NCI-H1694 treated with DMSO at 0.1 percent for 48 hours (cell line): ENCODE data around the gene HIVEP2.

Experiments
- DNase-seq: peaks from one replicate; lab custom pipeline; 2025; lab: John Stamatoyannopoulos, UW

HIVEP2 gene

DNA sequence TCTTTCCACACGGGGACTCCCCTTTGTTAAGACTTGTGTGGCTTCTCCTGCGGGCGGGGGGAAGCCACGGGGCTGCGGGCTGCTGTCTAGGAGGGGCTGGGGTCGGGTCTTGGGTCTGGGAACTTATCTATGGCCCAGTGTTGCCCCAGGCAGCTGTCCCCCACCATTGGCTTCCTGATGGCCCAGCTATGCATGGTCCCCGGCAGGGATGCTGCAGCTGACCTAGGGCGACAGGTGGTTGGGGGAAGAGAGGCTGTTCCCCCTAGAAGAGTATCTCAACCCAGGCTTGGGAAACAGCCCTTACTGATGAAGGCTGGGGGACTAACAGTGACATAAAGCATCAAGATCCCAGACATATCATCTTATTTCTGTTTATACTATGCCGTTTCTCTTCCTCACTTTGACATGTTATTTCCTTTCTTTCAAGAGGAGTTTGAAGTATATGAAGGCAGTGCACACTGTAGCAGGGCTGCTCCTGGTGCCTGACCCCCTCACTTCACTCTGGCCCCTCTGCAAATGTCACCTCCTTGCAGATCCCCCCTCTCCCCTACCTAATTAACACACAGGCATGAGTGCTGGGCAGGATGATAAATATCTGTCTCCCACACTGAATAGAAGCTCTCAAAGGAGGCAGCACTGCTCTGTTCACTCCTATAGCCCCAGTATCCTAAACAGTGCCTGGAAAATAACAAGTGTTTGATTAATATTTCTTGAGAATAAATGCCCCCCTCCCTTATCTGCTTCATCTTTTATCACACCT, 87.0 kb downstream of the HIVEP2 start:
- no peak for DNase-seq

DNA sequence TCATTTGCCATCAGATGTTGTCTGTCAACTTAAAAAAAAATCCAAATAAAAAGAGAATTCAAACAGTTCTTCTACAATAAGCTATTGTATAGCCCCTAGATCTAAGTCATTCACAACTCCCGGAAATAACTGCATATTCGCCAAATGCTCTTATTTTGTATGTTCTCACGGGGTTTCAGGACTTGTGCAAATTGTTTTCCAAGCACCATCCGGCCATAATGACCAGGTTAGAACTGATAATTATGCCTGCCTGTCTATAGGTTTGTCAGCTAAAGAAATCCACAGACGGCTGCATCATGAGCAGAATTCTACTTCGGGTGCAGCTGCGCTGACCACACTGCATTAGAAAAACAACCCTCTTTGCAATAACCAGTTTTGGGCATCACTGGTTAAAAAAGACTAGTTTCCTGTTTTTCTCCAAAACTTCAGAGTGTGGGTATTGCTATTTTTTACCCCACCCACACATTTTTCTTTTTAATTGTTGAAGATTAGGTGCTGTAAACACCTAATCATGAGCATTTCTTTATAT, 87.7 kb downstream of the HIVEP2 start:
- no peak for DNase-seq

DNA sequence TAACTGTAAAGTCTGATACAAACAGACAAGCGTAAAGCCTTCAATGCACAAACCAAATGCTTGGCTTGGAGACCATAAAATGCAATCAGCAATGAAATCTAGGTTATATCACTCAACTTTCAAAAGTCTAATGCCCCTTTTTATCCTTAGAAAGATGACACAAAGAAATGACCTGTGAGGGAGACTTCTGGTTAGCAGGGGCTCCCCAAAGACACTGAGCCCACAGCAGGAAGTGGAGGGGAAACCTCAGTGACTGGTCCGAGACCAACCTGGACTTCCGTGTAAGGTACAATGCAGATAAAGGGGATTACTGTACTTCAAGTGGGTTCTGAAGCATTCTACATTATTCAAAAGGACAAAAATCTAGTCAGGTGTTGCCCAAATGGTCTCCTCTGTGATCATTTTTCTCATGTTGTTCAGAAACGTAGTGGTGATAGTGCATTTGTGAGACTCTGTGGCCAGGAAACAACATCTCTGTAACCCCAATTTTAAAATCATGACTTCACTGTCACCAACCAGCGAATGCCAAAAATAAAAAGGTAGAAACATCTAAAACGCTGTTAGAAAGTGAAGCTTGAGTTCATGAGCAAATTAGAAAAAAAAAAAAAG, 88.2 kb downstream of the HIVEP2 start:
- no peak for DNase-seq

DNA sequence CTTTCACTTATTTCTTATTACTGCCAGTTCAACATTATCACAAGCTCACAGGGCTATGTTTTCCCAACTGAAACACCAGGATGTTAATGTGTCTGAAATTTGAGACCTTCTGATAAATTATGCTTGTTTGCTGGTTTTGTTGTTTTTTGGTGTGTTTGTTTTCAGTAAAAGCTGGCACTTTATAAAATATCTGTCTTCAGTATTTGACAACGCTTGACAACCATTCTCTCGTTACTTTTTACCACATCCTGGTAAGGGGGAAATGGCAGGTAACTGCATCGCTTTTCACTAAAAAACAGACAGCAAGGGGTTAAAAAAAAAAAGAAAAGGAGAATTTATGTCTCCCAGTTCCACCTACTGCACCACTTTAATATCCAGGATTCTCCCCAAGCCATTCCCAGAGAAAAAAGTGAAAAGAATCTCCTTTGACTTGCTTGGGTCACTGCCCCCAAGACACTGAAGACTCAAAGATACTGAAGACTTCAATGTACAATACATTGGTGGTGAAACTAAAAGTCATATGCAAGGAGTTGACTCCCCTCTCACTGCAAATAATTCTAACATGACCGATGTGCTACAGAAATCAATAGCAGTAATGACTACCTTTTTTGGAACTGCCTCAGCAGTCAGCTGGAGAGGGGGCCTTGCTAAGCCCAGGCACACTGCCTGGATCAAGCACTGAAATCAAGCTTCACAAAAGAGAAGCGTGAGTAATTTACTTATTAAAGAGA, 88.9 kb downstream of the HIVEP2 start:
- DNase-seq, result no peak

DNA sequence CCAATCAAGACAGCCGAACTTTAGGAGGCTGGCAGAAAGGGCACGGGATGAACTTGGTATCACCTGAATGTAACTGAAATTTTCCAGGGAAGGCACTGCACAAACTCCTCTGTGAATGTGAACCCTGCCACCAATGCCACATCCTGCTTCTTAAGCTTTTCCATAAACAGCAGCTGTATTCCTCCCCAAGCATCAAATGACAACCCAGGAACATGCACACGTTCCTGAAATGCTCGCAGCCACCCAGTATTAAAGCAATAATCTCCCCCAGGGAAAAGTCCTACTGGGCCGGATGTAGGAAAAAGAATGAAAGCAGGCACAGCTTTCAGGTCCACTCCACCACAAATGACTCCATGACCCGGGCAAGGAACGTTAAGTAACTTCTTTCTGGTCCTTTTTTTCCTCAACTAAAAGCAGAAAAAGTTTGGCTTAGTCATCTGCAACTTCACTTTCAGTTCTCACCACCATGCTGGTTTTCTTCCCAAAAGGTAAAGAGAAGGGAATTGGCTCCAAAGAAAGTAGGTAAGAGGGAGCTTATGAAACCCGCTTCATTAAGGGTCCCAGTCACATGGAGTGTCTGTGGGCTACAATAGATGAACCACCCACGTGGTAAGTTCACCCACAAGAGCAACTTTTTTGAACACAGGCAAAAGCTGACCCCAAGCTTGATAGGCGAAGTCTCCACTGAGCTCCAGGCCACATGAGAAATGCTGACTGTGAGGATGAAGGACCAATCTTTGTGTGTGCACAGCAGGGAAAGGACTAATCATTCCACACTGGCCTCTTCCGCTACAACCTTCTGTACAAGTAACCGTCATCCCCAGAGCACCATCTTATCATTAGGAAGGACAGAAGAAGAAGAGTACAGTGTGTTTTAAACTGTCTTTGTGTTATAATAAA, 90.1 kb downstream of the HIVEP2 start:
- DNase-seq, result no peak

DNA sequence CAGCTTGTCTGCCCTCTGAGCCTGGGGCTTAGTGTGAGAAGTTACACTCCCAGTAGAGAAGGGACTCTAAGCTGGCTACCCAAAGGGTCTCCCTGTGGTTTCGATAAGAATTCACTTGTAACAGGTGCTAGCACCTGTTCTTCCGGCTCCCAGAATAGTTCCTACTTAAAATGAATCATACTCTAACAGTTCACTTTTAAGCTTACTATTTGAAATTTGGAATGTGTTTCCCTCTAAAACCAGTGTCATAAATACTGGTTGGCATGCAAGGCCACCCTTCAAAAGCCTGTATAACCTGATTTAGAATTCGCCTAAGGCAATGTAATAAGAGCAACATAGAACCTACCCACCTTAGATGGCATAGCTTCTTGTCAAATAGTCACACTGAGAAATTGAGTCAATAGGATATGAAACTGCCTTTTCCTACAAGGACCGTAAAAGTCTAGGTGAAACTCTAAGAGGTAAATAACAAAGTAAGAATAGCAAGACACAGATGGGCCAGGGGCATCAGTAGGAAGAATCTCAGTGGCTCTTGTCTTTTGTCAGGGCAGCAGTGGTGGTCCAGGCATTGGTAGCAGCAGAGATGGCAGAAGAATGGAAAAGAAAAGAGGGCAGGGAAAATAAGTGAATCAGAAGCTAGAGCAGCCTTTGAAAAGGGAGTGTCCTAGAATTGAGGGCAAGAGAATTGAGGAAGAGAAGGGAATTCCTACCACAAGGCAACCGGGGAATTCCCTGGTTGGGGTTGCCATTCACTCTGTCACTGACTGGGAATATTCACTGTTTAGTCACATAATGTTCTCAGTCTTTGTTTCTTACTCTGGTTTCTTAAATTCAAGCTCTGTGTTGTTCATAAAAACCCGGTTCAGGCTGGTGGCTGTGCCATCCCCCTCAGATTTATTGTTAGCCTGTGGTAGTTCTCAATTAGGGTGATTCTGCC, 91.5 kb downstream of the HIVEP2 start:
- DNase-seq, result no peak

DNA sequence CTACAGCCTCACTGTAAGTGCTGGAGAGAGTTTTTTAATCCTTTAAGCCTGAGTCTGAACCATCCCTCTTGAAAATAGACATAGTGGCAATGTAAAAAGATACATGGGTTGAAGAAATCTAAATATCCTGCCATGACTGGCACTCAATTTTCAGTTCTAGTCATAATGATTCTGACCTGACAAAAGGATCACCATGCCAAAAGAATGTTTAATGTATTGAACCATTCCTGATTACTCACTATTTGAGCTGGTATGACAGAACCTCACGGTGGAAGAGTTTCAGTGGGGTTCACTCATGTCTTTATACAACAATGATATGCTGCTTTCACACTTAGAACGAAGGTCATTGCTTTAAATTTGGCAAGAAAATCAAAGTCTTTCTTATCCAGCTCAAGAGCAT, 93.4 kb downstream of the HIVEP2 start:
- DNase-seq, result no peak

DNA sequence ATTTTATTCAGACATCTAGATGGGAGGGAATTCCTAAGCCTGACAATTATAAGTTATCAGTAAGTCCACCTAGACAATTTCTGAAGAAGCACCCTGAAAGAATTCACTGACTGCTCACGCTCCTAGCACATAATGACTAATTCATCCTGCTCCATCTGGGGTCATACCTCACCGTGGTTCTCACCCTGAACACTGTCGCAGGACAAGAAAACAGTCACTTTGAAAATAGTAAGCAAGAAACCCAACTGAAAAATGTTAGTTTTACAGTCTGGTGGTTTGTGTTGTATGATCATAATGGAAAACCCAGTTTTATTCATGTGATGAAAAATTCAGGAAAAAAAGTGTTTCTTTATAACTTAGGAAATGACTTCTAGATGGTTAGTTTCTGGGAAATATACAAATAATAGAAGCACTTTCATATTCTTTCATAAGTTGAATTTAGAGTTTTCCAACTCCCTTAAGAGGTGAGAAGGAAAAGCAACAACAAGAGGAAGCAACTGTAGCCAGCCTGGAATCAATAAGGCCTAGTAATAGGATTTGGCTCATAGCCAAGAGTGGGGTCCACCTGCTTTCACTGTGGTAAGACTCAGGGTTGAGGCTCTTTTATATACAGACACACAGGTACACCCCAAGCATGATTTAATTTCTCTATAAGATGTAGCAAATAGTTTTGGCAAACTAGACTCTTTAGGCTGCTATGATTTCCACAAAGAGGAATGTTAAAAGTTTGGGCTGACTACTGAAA, 94.1 kb downstream of the HIVEP2 start:
- no peak for DNase-seq

DNA sequence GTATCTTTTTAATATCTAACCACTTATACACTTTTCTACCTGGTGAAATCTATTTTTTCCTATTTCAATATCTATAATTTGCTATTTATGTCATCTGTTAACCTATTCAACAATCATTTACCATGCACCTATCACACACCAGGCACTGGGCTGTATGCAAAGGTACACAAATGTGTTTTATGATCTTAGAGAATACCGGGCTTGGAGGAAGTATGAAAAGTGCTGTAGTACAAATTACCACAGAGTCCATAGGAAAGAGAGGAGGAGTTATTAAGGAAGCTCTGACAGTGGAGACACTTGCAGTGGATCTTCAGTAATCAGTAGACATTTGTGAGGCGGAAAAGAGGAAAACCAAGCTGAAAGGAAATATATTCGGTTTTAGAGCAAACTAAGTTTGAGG, 96.0 kb downstream of the HIVEP2 start:
- DNase-seq, result no peak

DNA sequence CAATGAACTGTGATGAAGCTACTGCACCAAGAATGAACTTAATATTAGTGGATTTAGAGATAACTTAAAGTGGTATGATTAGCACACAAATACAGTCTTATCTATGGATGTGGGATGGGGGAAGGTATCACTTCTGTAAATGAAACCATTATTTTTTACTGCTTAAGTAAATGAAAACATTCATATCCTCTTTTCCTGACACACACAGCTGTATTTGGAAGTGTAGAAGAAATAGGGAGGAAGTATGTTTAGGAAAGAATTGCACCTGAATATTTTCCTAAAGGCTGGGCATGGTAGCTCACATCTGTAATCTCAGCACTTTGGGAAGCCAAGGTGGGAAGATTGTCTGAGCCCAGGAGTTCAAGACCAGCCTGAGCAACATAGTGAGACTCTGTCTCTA, 96.8 kb downstream of the HIVEP2 start:
- DNase-seq, result no peak

DNA sequence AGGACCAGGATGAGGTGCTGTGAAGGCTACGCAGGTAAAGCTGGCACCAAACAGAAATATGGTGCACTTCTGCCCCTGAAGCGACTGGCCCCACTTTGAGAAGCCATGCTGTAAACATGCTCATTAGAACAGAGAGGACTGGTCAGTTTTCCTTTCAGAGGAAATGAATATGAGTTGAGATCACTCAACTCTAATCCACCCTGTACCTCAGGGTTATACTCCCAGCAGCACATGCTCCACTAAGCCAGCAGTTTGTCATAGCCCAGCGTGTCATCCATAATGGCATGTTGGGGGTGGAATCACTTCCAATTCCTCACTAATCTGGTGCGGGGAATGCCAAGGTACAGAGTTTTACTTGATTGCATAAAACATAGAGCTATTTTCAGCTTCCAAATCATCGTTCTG, 98.1 kb downstream of the HIVEP2 start:
- no peak for DNase-seq

DNA sequence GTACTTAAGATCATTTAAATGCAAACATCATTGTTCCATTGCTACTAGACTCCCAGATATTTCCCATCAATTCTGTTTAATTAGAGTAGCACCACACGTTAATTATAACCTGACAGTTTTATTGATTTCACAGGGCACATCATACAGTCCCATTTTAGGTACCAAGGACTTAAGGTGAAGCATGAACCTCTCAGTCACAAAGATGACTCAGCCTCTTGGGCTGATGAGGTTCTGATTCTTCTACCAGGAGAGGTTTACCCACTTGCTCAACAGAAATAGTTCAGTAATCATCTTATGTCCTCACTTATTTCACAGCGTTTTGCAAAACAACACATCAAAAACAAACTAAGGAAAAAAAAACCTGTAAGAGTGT, 98.5 kb downstream of the HIVEP2 start:
- DNase-seq, result no peak

DNA sequence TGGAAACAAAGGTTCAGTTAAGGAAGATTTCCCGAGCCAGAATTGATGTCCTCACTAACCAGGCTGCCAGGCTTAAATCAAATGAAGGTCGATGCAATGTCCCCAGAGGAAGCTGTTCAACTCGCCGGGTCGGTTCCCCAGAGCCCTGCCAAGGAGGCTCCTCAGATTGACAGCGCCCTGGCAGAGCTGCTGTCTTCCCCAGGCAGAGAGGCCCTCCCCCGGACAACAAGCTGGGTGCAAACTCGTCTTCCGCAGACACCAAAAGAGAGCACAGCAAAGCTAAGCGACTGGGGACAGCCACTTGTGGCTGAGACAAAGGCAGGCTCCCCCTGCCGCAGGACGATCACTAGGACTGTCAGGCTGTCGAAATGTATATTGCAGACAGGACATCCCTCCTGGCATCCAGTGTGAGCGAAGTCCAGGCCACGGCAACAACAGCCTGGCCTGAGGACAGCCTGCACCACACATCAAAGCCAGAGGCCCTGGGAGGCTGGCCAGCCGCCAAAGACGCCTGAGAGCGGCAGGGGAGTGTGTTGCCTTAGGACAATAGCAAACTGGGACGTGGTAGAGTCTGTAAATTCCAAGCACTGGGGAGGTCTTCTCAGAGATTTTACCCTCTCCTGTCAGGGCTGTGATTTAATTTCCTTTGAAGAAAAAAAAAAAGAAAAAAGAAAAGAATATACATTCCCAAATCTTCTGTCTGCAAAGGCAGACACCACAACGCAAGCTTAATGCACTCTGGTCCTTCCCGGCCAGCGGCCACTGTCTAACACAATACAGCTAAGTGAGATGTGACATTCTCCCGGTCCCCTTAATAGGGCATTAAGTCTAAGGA, 99.1 kb downstream of the HIVEP2 start:
- no peak for DNase-seq

DNA sequence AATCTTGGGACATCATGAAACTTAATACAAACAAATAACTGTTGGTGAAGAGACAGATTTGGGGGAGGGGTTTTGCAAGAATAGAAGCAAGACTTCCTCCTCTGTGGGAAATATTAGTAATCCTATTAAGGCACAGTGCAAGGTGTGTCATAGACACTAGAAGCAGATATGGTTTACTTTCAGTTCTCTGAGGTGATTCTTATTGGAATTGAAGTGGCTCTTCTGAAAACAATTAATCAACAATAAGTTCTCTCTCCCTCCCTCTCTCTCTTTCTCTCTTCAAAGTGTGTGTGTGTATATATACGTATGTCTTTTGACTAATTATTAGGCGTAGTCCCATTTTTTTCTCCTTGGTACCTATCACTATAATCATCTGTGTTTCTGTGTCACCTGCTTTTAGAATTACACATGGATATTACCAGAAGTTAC, 99.8 kb downstream of the HIVEP2 start:
- DNase-seq, result no peak

DNA sequence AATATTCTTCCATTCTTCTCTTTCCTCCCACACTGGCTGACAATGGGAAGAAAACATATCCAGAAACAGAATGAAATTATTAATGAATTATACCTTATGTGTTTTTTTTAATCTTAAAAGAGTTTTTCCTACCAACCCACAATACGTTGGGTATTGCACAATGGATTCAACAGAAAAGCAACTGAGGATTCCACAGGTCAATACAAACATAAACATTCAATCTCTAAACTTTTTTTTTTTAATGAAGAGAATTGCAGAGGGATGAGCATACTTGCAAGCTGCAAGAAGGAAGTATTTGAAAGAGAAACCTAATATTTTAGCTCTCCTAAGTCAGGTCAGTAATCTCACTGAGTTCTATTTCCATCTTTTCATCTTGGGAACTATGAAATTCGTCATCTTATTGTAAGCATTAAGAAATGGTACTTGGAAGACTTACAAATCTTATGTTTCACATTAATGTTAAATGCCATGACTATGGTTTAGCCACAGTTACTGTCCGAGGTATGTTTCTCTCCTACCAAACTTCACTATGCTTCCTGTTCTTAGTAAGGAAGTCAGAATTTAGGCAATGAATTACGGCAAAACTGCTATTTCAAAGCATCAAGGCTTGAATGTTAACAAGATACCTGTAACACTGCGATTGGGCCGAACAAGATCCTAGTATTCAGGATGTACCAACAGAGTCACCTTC, 100.8 kb downstream of the HIVEP2 start:
- no peak for DNase-seq

DNA sequence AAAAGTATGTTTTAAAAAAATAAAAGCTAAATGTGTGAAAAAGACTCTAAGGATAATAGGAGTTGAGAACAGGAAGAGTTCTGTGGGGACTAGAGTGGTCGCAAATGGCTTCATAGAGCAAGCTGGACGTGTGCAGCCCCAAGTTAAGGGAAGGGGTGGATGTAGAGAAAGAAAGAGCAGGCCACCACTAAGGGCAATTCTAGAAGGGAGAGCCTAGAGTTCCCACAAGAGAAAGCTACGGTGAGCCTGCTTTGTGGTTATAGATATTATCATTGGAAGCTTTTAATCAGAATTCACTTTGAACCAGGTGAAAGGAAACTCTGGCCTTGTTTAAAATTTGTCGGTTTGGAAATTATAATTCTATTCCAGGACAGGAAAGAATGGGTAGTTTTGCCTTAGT, 101.6 kb downstream of the HIVEP2 start:
- DNase-seq, result no peak

DNA sequence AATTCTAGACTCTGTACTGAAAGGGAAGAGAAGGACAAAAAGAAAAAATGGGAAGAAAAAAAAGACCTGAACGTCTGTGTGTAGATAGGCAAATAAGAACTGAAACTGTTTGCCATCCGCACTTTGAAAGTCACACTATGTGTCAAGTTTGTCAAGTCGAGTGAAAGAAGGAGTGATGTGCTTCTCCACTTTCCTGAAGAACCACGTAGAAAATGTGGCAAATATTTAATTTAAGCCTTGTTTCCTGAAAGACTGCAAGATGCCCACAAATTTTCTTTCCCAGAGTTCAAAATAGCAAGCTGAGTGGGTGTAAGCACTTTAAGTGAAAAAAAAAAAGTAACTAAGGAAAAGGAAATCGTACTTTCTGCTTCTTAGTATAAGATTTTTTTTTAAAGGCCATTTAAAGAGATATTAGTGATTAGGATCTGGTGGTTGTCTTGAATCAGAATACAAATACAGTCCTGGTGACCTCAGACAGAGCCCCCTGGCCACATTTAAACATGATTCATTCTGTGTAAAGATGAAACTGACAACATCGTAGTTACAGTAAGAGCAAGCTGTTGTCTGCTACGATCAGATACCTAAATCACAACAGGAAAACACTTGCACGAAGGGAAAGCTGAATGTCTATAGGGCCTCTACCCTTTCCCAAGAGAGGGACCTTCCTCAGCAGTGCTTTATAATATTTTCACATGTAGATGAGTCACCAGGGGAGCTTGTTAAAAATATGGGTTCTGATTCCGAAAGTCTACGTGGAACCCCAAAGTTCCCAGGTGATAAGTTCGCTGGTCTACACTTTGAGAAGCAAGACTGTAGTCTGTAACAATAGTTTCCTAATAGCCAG, 102.3 kb downstream of the HIVEP2 start:
- no peak for DNase-seq

DNA sequence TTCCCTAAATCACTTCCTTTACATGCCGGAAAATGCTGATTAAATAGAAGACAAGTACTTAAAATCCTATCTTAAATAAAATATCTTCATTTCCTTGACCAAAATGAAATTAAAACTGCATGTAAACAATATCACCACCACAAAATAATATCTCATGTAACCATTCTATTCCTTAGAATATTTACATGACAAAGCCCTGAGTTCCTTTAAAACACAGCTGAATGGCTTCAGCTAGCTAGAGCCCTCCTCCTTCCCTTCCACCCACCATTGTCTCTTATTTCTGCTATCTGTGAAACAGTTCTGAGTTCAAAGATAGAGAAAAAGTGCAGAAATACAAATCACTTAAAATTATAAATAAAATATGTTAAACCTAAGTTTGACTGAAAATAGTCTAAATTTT, 103.1 kb downstream of the HIVEP2 start:
- no peak for DNase-seq
